ENCODE results near the gene TSPAN19.
A peak's percentile ranks its signal among the peaks of the same experiment; 100 is the strongest.
"Not testable (repeated sequence)": the region's sequence is repeated elsewhere in the genome, so short reads cannot be mapped to it uniquely, and the experiment has no call there.

TSPAN19 gene

DNA sequence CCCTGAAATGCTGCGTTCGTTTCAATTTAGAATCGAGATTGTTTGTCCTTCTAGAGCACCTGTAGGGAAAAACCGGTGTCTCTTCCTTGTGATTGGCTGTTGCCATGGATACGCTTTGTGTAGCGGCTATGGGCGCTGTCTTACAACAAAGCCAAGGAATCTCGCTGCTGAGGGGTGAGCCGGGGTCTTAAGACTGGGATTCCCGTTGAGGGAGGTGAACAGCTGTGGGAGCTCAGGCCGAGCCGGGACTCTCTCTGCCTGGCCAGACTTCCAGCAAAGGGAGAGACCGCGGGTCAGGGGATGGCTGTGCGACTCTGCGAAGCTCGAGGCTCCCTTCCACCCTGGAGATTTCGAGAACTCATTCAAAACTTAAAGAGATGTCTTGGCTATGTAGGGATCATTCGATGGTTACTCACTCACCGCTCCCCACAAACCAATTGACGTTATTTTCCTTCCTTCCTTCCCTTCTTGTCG is at the start of gene TSPAN19, which contains the start of gene LRRIQ1:
Gene TSPAN19 (minus strand): TSS at position 44 of the 474 bp plus-strand sequence. CDS start 6,331 bp downstream, outside the sequence.
Gene LRRIQ1 (plus strand): TSS at position 118 of the 474 bp plus-strand sequence. CDS start 1,826 bp downstream, outside the sequence.
- peak; percentile 53 to 82 for DNase-seq

DNA sequence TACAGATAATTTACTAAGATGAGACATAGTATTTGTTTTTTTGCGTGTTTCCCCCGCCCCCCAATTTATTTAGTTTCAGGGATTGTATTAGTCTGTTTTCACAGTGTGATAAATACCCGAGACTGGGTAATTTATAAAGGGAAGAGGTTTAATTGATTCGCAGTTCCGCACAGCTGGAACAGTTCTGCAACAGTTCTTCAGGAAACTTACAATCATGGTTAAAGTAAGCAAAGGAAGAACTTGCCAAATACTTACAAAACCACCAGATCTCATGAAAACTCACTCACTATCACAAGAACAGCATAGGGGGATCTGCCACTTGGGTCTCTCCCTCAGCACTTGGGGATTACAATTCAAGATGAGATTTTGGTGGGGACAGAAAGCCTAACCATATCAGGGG is 49.0 kb upstream of the TSPAN19 start:
- DNase-seq: no peak

GRCh38 chr12:85076688-85077430 is 40.8 kb upstream of the TSPAN19 start:
- DNase-seq: peak in 1 of 2 donors; percentile 71

GRCh38 chr12:85072826-85073225 is 36.7 kb upstream of the TSPAN19 start:
- no peak for DNase-seq

- DNase-seq: no peak
These were observed 29.9 kb upstream of the TSPAN19 start for GRCh38 chr12:85065837-85066482.

DNA sequence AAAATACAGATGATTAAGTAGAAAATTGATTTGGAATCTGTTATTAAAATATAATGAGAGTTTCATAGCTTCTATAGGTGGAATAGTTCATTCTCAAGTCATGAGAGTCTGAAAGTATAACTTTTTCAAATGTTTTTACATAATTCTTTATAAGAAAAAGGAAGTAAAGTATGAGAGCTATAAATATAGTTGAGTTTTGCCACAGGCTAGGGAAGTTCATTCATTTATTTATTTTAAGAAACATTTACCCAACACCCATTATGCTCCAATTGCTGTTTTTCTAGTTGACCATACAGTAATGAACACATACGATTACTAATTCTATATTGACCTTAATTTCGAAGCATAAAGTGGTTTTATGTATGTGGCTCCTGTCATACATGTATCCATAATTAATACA is 24.8 kb upstream of the TSPAN19 start:
- no peak for DNase-seq

GRCh38 chr12:85059594-85059993 is 23.5 kb upstream of the TSPAN19 start:
- no peak for DNase-seq

DNA sequence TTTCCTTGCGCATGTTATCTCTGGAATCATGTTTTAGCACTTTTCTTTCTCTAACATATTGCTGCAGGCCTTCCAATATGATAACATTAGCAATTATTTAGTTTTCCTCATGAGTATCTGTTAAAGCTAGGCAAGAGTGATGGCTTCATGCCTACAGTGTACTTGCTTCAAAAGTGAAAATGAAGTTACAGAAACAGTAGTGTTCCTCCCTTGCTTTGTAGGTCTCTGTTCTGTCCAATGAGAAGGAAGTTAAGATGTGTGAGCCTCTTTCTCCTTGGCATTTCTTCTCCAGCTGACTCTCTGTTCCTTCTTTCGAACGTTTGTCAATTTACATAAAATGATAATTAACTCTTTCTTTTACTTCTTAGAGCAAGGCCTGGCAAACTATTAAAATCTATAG is 22.3 kb upstream of the TSPAN19 start:
- DNase-seq: no peak

DNA sequence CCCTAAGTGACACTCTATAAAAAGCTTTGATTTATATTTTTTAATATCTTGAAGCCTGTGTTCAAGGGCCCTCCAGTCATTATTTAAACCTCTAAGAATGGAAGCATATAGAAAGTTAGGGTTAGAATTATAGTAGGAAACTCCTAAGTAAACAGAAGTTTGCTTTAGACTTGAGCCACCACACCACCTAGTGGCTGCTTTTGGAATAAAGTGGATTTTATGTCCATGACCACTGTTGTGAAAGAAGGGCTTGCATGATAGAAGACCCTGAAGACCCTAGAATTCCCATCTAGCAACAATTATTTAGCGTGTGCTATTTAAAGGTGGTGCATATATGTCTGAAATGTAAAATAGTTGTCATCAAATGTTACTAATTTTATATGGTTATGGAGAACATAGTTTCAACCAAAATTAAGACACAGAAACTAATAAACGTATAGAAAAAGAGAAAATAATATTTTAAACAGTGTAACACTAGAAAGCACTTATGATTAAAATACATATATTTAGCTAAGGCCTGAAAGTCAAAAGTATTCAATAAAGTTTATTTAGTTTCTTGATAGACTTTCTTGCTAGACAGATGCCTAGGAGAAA is 21.4 kb upstream of the TSPAN19 start:
- DNase-seq: no peak

- no peak for DNase-seq
These were observed 7.8 kb upstream of the TSPAN19 start for GRCh38 chr12:85043829-85044228.

DNA sequence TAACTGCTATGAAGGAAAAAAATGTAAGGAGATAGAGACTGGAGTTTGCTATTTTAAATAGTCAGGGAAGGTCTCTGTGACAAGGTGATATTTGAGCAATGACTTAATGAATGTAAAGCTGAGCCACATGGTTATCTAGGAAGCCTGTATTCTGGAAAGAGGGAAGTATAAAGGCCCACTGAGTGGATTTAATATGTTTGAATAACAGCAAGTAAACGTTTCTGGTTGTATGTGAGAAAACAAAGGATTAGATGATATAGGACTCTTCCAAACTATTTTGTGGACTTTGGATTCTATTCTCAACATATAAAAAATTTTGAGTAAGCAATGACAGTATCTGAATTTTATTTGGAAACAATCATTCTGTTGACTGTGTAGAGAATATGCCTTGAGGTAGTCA is 5.3 kb upstream of the TSPAN19 start:
- no peak for DNase-seq

GRCh38 chr12:85036733-85037132 is 656 bp upstream of the TSPAN19 start:
- no peak for DNase-seq

- DNase-seq: peak in 1 of 2 donors; percentile 68
These were observed 6.6 kb downstream of the TSPAN19 start for GRCh38 chr12:85029456-85029855.

- no peak for DNase-seq
These were observed 18.0 kb downstream of the TSPAN19 start for GRCh38 chr12:85018098-85018497.

GRCh38 chr12:85017618-85018017 is 18.5 kb downstream of the TSPAN19 start:
- DNase-seq: no peak

- no peak for DNase-seq
These were observed 18.9 kb downstream of the TSPAN19 start for GRCh38 chr12:85017133-85017532.

DNA sequence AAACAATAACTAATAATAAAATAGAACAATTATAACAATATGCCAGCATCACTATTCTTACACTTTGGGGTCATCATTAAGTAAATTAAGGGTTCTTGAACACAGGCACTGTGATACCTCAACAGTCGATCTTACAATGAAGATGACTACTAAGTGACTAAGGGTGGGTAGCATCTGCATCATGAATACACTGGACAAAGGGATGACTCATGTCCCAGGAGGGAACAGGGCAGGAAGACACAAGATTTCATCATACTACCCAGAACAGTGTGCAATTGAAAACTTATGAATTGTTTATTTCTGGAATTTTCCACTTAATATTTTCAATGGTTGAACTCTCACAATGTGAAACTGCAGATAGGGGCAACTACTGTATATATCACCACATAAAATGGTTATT is 19.7 kb downstream of the TSPAN19 start:
- no peak for DNase-seq

DNA sequence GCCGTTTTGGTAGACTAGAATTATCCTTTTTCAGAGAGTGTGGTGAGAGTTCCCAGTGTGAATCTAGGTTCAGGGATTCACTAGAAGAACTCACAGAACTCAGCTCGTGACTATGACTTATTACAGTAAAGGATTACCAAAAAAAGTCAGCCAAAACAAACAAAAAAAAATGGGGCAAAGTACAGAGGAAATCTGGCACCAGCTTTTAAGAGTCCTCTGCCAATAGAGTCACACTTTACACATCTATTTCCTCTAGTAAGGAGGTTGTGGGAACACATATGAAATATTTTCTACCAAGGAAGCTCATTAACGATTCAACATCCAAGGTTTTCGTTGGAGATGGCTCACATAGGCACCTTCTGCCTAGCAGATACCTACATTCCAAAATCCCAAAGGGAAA is 28.2 kb downstream of the TSPAN19 start:
- no peak for DNase-seq

DNA sequence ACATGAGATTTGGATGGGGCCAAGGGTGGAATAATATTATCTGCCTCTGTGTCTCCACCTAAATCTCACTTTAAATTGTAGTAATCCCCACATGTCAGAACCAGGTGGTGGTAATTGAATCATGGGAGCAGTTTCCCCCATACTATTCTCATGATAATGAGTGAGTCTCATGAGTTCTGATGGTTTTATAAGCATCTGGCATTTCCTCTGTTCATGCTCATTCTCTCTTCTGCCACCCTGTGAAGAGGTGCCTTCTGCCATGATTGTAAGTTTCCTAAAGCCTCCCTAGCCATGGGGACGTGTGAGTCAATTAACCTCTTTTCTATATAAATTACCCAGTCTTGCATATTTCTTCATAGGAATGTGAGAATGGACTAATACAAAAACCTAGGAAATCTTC is 29.9 kb downstream of the TSPAN19 start:
- no peak for DNase-seq

DNA sequence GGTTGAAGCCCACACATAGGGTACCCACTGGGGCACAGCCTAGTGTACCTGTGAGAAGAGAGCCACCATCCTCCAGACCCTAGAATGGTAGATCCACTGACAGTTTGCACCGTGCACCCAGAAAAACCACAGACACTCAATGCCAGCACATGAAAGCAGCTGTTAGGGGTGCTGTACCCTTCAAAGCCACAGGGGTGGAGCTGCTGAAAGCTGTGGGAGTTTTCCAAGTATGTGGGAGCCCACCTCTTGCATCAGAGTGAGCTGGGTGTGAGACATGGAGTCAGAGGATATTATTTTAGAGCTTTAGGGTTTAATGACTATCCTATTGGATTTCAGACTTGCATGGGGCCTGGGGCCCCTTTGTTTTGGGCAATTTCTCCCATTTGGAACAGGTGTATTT is 30.5 kb downstream of the TSPAN19 start:
- no peak for DNase-seq

- DNase-seq: not testable (repeated sequence)
These were observed 31.0 kb downstream of the TSPAN19 start for GRCh38 chr12:85005047-85005446.

DNA sequence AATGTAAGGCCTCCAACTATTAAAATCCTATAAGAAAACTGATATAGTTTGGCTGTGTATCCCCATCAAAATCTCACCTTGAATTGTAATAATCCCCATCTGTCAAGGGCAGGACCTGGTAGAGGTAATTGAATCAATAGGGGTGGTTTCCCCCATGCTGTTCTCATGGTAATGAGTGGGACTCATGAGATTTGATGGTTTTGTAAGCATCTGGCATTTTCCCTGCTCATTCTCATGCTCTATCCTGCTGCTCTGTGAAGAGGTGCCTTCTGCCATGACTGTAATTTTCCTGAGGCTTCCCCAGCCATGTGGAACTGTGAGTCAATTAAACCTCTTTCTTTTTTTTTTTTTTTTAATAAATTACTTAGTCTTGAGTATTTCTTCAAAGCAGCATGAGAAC is 31.9 kb downstream of the TSPAN19 start:
- no peak for DNase-seq

DNA sequence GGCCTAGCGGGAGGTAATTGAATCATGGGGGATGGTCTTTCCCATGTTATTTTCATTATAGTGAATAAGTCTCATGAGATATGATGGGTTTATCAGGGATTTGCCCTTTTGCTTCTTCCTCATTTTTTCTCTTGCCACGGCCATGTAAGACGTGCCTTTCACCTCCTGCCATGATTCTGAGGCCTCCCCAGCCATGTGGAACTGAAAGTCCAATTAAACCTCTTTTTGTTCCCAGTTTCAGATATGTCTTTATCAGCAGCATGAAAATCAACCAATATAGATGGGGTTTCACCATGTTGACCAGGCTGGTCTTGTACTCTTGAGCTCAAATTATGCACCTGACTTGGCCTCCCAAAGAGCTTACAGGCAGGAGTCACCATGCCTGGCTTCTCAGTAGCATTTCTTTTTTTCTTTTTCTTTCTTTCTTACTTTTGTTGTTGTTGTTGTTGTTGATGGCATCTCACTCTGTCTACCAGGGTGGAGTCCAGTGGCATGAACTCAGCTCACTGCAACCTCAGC is 33.2 kb downstream of the TSPAN19 start:
- no peak for DNase-seq

GRCh38 chr12:85000729-85001128 is 35.3 kb downstream of the TSPAN19 start:
- DNase-seq: no peak
